AG10803 (cell line): Measurements from ENCODE around the gene CNTNAP2.

Experiments
- DNase-seq: peaks from one replicate; pipeline ENCODE4 v3.0.0; 2010; ENCODE audit warnings: low read depth
- H3K4me3 ChIP-seq: 2 replicates; pipeline ENCODE4 v1.5.1; 2011; ENCODE audit warnings: mild to moderate bottlenecking, low read length, control low read depth
- CTCF ChIP-seq: conservative IDR thresholded peaks from 2 replicates; pipeline ENCODE4 v1.5.1; 2011; ENCODE audit warnings: mild to moderate bottlenecking, low read length, control low read depth, inconsistent platforms

CNTNAP2 gene

GRCh38 chr7:146375170-146375569 is 258.6 kb downstream of the CNTNAP2 start:
- H3K4me3 ChIP-seq = no peak overlapping the region
- no peak for DNase-seq
- TF ChIP-seq CTCF = no peak

- TF ChIP-seq CTCF = no peak
- DNase-seq = no peak
Observed at GRCh38 chr7:146378196-146378595, 261.6 kb downstream of the CNTNAP2 start.

GRCh38 chr7:146387140-146387539 is 270.5 kb downstream of the CNTNAP2 start:
- no peak for DNase-seq
- no peak overlapping the region for H3K4me3 ChIP-seq
- no peak for TF ChIP-seq CTCF

More at GRCh38 chr7:146378196-146378595, 261.6 kb downstream of the CNTNAP2 start:
- no peak overlapping the region for H3K4me3 ChIP-seq

- DNase-seq = no peak
- no peak overlapping the region for H3K4me3 ChIP-seq
Observed at GRCh38 chr7:146388928-146389327, 272.3 kb downstream of the CNTNAP2 start.

GRCh38 chr7:146393346-146393745 is 276.7 kb downstream of the CNTNAP2 start:
- no peak for TF ChIP-seq CTCF
- no peak for DNase-seq
- no peak overlapping the region for H3K4me3 ChIP-seq

More at GRCh38 chr7:146388928-146389327, 272.3 kb downstream of the CNTNAP2 start:
- no peak for TF ChIP-seq CTCF

GRCh38 chr7:146397141-146397540 is 280.5 kb downstream of the CNTNAP2 start:
- no peak for DNase-seq
- no peak for TF ChIP-seq CTCF
- no peak overlapping the region for H3K4me3 ChIP-seq

GRCh38 chr7:146401939-146402338 is 285.3 kb downstream of the CNTNAP2 start:
- no peak overlapping the region for H3K4me3 ChIP-seq
- DNase-seq = no peak
- no peak for TF ChIP-seq CTCF
